WERI-Rb-1 (cell line): ENCODE measurements around the gene RAPGEF4.

Experiments used
- DNase-seq: peaks from one replicate; pipeline ENCODE4 v3.0.0-alpha.2; 2020
- H3K27ac ChIP-seq: fragments of 250-450 bp; sonication (Bioruptor Pico); 2 replicates; pipeline ENCODE4 v1.5.1; 2020; ENCODE audit warnings: mild to moderate bottlenecking, moderate library complexity
- H3K27me3 ChIP-seq: fragments of 250-450 bp; sonication (Bioruptor Pico); 2 replicates; pipeline ENCODE4 v1.5.1; 2021; ENCODE audit warnings: mild to moderate bottlenecking, low read depth, moderate library complexity; ENCODE audit not compliant: insufficient read depth, severe bottlenecking
- H3K36me3 ChIP-seq: fragments of 250-450 bp; sonication (Bioruptor Pico); 2 replicates; pipeline ENCODE4 v1.5.1; 2020; ENCODE audit warnings: mild to moderate bottlenecking, moderate library complexity
- H3K4me3 ChIP-seq: 2 replicates; pipeline ENCODE4 v1.5.1; 2011; ENCODE audit warnings: low read depth, mild to moderate bottlenecking, control low read depth, low read length
- H3K9me3 ChIP-seq: fragments of 250-450 bp; sonication (Bioruptor Pico); 2 replicates; pipeline ENCODE4 v1.5.1; 2021; ENCODE audit warnings: mild to moderate bottlenecking, moderate library complexity; ENCODE audit not compliant: severe bottlenecking
- TF ChIP-seq, protein P1 (sequence below): IDR thresholded peaks from 2 replicates; pipeline ENCODE4 v1.5.1; 2011; ENCODE audit warnings: low read depth, mild to moderate bottlenecking, control low read depth, inconsistent platforms, low read length

RAPGEF4 gene

GRCh38 chr2:172864182-172864581 lies 128.5 kb downstream of the RAPGEF4 start:
- no peak overlapping the region for H3K27ac ChIP-seq
- H3K36me3 ChIP-seq, result no peaks in the 10 kb centered on the region
- H3K9me3 ChIP-seq, result no peaks in the 10 kb centered on the region
- TF ChIP-seq, protein P1, sequence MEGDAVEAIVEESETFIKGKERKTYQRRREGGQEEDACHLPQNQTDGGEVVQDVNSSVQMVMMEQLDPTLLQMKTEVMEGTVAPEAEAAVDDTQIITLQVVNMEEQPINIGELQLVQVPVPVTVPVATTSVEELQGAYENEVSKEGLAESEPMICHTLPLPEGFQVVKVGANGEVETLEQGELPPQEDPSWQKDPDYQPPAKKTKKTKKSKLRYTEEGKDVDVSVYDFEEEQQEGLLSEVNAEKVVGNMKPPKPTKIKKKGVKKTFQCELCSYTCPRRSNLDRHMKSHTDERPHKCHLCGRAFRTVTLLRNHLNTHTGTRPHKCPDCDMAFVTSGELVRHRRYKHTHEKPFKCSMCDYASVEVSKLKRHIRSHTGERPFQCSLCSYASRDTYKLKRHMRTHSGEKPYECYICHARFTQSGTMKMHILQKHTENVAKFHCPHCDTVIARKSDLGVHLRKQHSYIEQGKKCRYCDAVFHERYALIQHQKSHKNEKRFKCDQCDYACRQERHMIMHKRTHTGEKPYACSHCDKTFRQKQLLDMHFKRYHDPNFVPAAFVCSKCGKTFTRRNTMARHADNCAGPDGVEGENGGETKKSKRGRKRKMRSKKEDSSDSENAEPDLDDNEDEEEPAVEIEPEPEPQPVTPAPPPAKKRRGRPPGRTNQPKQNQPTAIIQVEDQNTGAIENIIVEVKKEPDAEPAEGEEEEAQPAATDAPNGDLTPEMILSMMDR, result peak; percentile 91
- no peaks in the 10 kb centered on the region for H3K27me3 ChIP-seq
- no peak overlapping the region for H3K4me3 ChIP-seq
- DNase-seq, result peak; percentile 58

- Histone ChIP-seq H3K9me3 (no peaks in the 10 kb centered on the region), H3K36me3 (no peaks in the 10 kb centered on the region), H3K27me3 (no peaks in the 10 kb centered on the region), H3K4me3 (no peak overlapping the region), H3K27ac (no peak overlapping the region)
- no peak for DNase-seq
- TF ChIP-seq, protein P1, result peak; percentile 26; the same call in 1 of the 2 replicates
These were observed 129.8 kb downstream of the RAPGEF4 start for GRCh38 chr2:172865422-172865821.

GRCh38 chr2:172869861-172870260 lies 134.2 kb downstream of the RAPGEF4 start:
- no peaks in the 10 kb centered on the region for H3K9me3 ChIP-seq
- TF ChIP-seq, protein P1, result no peak

GRCh38 chr2:172870396-172870795 lies 134.8 kb downstream of the RAPGEF4 start:
- Histone ChIP-seq H3K36me3 (no peaks in the 10 kb centered on the region), H3K9me3 (no peaks in the 10 kb centered on the region), H3K4me3 (no peak overlapping the region), H3K27ac (0 out of 2 replicates have a peak overlapping the region, but pooled peaks have one; percentile 5), H3K27me3 (no peaks in the 10 kb centered on the region)
- TF ChIP-seq, protein P1, result no peak
- peak; percentile 20 for DNase-seq

More at GRCh38 chr2:172869861-172870260, 134.2 kb downstream of the RAPGEF4 start:
- no peak for DNase-seq
- Histone ChIP-seq H3K27ac (no peak overlapping the region), H3K36me3 (no peaks in the 10 kb centered on the region), H3K27me3 (no peaks in the 10 kb centered on the region), H3K4me3 (no peak overlapping the region)

GRCh38 chr2:172877826-172878225 lies 142.2 kb downstream of the RAPGEF4 start:
- DNase-seq, result no peak
- TF ChIP-seq, protein P1, result no peak

DNA sequence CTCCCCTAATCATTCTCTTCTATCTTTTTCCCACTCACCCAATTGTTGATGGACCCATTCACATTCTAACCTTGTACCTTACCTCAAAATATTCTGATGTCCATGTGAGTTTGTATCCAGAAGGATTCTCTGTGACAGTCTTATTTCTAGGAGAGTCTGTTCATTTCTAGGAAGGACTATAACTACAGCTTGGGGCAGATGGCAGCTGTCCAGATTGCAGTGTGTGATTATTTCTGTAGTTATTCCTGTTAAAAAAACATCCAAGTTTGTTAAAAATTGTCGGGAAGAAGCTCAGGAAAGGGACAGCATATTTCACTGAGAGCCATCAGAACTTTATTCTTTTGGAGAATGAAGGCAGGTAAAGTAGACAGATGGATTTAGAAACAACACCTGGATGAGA lies 142.6 kb downstream of the RAPGEF4 start:
- no peaks in the 10 kb centered on the region for H3K9me3 ChIP-seq
- H3K27me3 ChIP-seq, result no peaks in the 10 kb centered on the region
- no peak overlapping the region for H3K4me3 ChIP-seq
- TF ChIP-seq, protein P1, result no peak
- no peaks in the 10 kb centered on the region for H3K36me3 ChIP-seq
- H3K27ac ChIP-seq, result no peak overlapping the region
- no peak for DNase-seq

More at GRCh38 chr2:172877826-172878225, 142.2 kb downstream of the RAPGEF4 start:
- no peak overlapping the region for H3K27ac ChIP-seq
- no peaks in the 10 kb centered on the region for H3K9me3 ChIP-seq
- H3K4me3 ChIP-seq, result no peak overlapping the region
- H3K36me3 ChIP-seq, result no peaks in the 10 kb centered on the region
- H3K27me3 ChIP-seq, result no peaks in the 10 kb centered on the region
